NCI-H1048 (cell line): ENCODE results near the gene C1orf141.
"Not testable (repeated sequence)": the region's sequence is repeated elsewhere in the genome, so short reads cannot be mapped to it uniquely, and the experiment has no call there.

ENCODE experiments used
- DNase-seq: peaks from one replicate; lab custom pipeline; 2025; lab: John Stamatoyannopoulos, UW

Gene C1orf141

DNA sequence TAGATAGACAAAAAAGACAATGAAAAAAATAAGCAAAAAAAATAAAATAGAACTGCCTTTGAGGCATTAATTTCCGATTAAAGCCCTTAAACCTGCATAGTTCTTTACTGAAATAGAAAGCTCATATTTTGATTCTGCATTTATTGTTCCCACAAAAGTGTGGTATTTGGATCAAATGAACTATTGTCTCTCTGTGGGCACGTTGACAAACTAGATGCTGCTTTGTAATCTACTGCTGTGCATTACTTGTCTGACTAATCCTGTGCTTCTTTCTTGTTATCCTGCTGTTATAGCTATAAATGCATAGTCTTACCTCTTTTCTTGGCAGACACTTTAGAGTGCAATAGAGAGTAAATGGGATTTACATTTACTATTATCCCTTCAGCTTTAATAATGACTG is 49.4 kb downstream of the C1orf141 start:
- no peak for DNase-seq

DNA sequence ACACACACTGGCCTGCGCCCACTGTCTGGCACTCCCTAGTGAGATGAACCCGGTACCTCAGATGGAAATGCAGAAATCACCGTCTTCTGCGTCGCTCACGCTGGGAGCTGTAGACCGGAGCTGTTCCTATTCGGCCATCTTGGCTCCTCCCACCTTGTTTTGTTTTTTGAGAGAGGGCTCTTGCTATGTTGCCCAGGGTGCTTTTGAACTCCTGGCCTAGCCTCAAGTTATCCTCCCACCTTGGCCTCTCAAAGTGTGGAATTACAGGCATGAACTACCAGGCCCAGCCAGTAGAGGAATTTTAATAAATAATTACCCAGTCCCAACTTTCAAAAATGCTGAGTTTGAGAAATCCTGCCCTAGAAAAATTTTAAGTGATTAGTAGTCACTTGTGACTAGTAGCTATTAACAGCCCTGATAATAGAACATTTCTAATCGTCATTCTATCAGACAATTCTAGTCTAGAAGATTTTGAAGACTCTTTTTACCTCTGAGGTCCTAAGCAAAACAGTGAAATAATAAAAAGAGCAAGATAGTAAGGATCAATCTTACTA is 49.9 kb downstream of the C1orf141 start:
- DNase-seq, result no peak

DNA sequence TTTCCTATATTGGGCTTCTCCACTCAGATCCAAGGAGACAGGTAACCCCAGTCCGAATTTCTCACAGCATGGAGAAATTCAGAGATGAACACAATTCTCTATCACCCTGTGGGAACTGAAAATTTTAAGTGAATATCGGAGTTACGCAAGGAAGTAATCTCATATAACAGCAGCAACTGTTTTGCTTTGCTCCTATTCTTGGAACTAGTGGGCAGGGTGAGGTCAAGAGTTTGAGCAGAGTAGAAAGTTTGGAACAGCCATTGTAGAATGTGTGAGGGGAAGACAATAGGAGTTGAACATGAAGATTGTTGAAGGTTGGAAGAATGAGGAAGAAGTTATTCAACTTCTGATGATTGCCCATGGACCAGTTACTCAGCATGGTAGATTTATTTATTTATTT is 56.5 kb downstream of the C1orf141 start:
- DNase-seq, result no peak

DNA sequence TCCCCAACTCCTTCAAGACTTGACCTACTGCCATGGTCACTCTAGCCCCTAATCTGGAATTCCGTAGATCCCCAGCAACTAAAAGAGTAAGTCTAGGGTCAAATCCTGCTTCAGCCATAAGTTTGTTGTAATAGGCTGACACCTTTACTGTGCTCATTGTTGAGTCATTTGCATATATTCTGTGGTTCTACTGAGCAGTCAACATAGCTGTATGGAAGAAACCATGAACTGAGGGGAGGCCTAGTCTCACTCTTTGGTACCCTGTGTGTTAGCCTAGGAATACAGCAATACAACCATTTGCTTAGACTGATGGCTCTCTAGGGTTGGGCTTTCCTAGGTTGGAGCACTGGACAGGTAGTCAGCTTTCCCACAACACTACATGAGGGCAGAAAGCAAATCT is 57.2 kb downstream of the C1orf141 start:
- DNase-seq, result no peak

DNA sequence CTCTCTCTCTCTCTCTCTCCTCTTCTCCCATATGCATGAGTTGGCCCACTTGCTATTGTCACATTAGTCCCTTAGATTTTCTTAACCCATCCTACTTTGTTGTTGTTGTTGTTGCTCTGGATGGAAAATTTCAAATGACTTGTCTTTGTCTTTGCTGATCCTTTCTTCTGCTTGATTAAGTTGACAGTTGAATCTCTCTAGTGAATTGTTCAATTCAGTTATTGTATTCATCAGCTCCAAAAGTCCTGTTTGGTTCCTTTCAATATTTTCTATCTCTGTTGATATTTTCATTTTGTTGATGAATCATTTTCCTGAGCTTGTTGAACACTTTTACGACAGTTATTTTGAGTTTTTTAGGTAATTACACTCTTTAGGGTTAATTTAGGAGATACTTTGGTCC is 62.0 kb downstream of the C1orf141 start:
- no peak for DNase-seq

DNA sequence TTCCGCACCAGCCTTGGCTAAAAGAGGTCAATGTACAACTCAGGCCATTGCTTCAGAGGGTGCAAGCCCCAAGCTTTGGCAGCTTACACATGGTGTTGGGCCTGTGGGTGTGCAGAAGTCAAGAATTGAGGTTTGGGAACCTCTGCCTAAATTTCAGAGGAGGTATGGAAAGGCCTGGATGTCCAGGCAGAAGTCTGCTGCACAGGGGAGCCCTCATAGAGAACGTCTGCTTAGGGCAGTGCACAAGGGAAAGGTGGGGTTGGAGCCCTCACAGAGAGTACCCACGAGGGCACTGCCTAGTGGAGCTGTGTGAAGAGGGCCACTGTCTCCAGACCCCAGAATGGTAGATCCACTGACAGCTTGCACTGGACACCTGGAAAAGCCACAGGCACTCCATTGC is 67.1 kb downstream of the C1orf141 start:
- not testable (repeated sequence) for DNase-seq

DNA sequence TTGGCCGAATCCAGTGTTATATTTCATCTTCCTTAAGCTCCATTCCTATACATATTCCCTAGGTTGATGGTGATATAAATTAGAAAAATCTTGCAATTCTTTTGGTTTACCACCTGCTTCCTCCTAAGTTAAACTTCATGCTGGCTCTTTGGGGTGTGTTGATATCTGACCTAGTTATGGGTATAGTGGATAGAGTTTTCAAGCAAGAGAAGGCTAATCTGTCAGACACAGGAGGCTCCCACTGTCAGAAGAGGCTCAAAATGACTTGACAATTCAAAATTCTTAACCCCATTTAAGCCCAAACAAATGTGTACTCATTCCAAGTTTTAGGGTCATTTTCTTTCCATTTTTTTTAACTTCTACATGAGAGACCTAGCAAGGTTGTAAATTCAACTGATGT is 72.4 kb downstream of the C1orf141 start:
- no peak for DNase-seq

DNA sequence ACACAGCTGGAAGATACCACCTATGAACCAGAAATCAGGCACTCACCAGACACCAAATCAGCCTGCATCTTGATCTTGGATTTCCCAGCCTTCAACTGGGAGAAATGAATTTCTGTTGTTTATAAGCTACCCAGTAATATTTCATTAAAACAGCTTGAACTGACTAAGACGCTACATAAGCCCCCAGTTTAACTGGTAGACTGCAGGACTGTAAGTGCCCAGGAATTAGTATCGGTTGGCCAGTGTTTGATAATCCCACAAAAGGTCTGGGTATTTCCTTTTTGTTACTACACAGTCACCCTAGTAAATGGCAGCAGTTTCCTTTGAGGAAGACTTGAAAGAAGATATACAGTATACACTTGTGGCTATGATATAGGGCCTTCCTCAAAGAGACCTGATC is 73.5 kb downstream of the C1orf141 start:
- DNase-seq, result no peak

DNA sequence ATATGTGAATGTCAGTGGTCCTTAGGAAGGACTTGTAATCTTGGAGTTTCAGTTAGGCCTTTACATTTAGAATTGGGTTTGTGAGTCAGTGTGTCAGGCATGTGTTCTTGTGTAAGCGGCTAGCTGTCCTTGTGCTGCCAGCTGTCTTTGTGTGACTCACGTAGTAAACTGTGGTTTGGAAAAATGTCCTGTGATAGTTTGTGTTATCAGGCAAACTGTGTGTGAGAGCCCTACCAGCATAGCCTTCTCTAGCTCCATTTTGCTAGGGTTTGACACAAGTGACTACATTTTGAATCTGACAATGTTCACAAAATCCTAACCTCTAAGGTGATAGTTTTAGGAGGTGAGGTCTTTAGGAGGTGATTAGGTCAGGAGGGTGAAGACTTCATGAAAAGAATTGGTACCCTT is 74.0 kb downstream of the C1orf141 start:
- no peak for DNase-seq

DNA sequence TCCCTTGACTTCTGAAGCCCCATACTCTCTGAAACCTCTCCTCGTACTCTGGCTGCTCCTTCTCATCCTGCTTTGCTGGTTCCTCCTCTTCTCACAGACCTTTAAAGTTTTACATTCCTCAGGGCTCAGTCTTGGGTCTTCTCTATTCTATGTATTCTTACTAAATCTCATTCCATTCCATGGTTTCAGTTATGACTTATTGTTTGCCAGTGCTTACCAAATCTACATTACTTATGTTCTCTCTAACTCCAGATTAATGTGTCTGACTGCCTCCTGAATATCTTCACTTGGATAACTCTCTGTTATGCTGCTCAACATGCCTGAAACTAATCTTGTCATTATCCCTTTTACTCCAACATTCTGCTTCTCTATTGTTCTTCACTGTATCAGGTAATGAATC is 75.4 kb downstream of the C1orf141 start:
- DNase-seq, result no peak

DNA sequence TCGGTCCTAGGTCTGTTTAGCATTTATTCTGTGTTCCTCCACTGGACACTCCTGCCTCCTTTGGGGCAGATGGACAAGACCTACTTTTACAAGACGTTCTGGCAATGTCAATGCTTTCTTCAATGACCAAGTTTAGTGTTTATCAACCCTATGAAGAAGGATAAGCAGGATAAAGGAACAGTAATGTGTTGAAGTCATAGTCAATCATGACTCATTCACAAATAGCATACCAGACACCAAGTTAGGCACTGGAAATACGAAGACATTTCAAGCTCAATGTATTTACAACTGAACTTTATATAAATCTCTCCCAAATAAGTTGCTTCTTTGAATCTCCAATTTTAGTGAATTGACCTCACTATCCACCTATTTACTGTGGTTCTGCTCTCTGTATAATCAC is 76.0 kb downstream of the C1orf141 start:
- no peak for DNase-seq

DNA sequence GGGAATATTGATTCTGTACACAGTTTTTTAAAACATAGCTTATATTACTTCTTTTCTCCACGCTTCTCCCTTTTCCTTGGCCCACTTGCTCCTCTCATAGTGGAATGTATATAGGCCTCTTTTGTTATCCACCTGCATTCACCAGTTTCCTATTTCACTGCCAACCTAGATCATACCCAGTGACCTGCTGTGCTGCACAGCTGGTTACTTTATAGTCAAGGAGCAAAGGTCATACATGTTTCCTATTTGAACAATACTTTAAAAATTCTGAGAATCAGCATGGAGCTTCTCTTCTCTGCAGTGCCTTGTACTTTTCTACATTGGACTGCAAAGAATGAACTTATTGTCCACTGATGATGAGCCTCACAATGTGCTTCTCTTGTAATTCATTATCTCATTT is 76.5 kb downstream of the C1orf141 start:
- no peak for DNase-seq

DNA sequence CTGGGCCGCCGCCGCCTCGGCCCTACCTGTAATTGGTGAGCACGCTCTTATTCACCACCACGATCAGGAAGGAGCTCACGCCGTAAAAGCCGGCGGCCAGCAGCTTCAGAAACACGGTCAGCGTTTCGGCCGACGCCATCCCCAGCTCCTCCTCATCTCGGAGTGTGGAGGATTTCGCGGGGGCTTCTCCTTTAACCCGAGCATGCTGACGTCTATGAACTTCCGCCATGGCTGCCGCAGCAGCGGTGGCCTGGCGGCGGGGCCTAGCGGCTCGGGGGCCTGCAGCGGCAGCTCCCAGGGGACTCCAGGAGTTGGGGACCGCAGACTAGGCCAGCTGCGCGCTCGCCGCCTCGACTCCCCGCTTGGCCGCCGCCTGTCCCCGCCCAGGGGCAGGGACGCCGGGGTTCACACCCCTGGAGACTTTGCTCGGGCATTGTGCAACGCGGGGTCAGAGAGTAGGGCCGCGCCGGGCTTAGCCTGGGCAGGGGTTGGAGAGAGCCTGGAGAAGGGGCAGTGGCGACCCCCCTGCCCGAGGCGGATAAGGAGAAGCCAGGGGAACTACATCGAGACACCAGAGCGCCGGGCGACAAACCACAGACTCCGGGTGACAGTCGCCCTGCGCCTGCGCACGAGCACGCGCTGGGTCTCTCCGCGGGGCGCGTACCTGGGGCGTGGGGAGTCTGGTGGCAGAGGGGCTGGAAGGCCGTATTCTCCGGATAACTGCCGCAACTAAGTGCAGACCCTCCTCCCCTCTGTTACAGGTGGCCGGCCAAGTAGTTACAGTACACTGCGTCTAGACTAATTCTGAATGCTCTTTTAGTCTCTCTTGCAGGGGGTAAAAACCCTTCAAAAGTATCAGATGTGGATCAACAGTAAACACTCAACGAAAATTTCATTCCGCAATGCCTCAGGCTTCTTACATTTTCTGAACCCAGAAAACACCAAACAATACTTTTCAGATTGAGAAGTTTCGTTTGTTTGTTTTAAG is 80.7 kb downstream of the C1orf141 start, which contains the start of gene SLC35D1:
Gene SLC35D1, minus strand, starts transcription at position 364 of the 988 bp plus-strand sequence. Its CDS starts 135 bp downstream, at position 229.
- DNase-seq, result peak; percentile 51

DNA sequence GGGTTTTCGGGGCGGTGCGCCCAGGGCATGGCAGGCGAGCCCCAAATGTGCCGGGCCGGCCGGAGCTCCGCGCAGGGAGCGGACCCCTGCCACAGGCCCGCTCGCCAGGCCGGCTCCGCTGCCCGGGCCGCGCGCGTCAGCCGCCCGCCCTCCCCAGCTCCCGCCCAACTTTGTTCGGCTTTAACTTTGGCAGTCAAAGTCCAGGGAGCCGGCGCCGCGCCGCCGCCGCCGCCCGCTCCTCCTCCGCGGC is 81.3 kb downstream of the C1orf141 start:
- DNase-seq, result no peak

DNA sequence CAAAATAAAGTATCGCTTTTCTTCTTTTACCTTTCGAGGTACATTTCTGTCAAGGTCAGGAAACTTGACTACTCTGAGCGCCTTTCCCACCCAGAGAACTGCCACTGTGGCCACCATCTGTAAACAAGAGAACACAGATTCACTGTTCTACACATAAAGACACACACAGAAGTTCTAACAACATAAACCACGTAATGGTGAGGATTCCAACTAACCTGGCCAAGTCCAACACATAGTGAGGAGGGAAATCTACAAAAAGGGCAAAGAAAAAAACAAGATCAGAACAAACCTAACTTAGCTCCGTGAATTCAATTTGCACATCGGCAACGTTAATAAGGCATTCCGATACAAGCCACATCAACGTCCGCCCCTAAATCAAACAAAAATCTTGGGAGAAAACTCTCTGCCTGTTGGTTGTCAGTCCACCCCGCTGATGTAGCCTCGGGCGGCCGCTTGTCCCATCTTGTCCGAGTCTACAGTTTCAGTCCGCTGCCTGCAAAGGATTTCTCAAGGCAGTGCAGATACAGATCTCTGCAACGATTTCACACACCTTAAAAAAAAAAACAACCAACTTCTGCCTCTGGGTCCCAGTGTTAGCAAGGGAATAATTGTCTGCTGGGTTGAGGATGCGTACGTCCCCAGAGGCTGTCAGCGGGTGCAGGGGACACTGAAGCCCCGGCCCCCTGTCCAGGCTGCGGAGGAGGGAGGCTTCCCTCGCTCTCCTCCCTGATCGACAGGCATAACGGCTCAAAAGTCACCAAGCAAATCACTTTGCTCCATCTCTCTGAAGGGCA is 81.8 kb downstream of the C1orf141 start:
- no peak for DNase-seq

DNA sequence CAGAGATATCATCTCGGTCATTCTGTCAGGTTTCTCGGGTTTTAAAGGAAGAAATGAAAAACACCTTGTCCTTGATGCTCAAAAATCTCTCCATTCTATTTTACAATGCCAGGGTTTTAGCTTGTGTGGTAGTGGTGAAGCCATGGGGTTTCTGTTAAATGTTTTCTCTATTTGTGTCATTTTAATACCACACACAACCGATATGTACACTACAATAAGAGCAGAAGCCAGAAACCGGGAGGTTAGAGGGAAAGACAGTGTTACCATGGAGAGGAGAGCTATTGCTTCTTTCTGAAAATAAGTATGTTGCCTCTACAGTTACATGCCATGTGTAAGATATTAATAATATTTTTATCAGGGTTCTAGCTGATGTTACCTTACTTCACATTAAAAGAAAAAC is 83.6 kb downstream of the C1orf141 start:
- no peak for DNase-seq

DNA sequence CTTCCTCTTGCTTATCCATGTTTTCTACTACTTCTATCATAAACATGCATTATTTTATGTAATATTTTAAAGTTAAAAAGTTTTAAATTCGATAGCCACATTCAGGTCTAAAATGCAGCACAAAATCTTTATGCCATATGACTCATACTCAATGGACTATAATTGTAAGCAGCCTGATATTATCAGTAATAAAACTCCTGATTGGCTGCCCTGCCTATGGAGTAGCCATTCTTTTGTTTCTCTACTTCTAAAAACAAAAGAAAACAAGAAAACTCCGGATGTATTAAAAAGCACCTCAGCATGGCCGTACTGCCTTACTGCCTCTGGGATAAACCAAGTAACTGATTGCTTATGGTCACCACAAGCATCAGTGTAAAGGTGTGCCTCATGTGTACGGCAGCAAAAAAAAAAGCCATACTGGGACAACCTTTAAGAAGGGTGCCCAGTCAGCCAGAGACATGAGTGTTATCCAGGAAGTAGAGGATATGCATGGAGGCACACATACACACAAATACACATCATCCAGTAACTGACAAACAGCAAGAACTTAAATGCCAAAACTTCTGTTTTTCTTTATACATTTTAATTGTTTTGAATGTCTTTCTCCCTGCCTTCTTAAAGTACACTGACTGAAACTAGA is 90.0 kb downstream of the C1orf141 start:
- DNase-seq, result no peak

DNA sequence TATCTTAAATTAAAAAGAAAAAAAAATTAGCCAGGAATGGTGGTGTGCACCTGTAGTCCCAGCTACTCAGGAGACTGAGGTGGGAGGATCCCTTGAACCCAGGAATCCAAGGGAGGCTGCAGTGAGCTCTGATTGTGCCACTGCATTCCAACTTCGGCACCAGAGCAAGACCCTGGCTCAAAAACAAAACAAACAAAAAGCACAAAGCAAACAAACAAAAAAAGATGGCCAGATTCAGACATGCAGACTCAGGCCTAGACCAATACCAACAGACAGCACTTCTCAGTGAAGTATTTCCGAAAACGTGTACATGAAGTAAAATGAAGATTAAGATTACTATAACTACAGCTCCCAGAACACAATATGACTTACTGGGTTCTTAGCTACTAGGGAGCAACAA is 91.4 kb downstream of the C1orf141 start:
- no peak for DNase-seq
